HG02981 (cell line): ENCODE data around the gene PIEZO2.

Source experiments
- ATAC-seq: cut with Tn5 transposase; IDR thresholded peaks from one replicate; pipeline ENCODE4 v1.9.1; 2021; ENCODE audit warnings: mild to moderate bottlenecking, moderate library complexity; ENCODE audit not compliant: unreplicated experiment

PIEZO2 gene

GRCh38 chr18:11034884-11035283 is 114.5 kb downstream of the PIEZO2 start:
- no peak for ATAC-seq

DNA sequence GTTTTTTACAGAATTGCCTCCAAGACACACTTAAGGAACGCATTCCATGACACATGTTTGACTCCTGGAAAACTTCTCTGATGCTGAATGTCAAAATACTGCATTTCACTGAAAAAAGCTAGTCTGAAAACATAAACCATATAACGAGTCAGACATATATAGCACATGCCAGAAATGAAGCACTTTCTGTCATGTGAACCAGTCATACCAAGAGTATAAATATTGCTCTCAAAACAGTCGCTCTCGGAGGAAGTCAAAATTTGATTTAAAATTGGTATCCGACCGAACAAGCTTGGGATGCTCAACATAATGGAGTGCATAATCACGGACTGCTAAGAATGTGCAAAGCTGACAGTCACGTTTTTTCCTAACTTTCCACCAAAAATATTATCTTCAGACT is 115.9 kb downstream of the PIEZO2 start:
- no peak for ATAC-seq

- ATAC-seq, result no peak
Measured at GRCh38 chr18:11031966-11032365, 117.4 kb downstream of the PIEZO2 start.

GRCh38 chr18:11029021-11029420 is 120.3 kb downstream of the PIEZO2 start:
- ATAC-seq, result no peak

DNA sequence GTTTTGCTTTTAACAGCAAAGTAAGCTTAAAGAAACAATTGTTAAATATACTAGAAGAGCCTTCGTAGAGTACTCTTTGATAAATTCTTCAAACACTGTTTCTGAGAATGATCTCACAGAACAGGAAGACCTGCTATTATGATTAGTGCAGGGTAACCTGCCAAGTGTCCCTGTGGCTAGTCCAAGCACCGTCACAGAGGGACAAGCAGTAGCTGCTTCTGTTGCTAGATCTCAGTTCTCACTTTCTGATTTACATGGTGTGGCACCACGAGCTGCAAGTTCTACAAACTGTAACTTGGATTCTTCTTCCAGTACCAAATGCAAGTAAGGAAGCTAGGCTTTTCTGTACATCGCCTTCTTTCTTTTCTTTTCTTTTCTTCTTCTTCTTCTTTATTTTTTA is 121.5 kb downstream of the PIEZO2 start:
- no peak for ATAC-seq

- ATAC-seq, result no peak
Measured at GRCh38 chr18:11025671-11026070, 123.7 kb downstream of the PIEZO2 start.

- ATAC-seq, result no peak
Measured at GRCh38 chr18:11024928-11025669, 124.3 kb downstream of the PIEZO2 start.

DNA sequence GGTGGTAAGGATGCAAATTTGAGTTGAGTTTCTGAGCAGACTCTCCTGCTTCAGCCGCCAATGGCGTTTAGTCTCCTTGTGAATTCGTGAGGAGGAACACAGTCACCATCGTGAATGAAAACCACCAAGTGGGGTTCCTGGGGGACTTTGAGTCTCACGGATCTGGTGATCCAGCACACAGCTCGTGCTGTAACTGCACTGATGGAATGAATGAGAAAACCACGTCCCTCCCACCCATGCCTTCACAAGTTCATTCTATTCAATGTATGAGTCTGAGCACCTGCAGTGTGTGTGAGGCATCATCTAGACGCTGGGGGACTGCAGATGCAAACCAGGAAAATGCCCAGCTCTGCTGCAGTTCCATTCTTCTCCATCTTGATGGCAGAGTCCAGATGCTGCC is 127.9 kb downstream of the PIEZO2 start:
- no peak for ATAC-seq

- no peak for ATAC-seq
Measured at GRCh38 chr18:11020877-11021414, 128.4 kb downstream of the PIEZO2 start.

DNA sequence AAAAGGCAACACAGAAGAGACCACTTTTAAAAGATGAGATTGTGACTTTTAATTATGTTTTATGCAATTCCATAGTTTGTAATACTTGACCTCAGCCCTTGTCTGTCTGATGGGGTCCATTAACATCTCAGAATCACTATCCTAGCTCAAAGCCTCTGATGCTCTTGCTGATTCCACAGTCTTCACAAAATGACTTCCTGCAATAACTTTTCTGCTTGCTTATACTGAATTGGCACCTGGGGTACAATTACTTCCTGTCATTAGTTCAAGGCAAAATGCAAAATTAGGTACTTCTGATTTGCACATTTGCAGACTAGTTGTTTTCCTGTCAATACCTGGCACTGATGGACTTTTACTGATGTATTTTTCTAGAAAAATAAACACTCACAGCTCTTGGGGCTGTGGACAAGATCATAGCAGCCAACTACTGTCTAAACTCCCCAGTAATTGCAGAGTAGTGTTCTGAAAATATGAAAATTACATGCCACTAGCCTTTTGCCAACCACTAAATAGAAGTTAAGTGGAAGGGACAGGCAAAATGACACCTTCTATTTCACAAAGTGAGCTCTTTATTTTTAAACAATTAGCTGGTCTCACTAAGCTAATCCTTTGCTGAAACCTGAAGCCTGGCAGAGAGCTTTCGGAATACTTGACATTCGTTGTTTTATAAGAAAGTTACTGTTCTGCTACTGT is 129.1 kb downstream of the PIEZO2 start:
- no peak for ATAC-seq

DNA sequence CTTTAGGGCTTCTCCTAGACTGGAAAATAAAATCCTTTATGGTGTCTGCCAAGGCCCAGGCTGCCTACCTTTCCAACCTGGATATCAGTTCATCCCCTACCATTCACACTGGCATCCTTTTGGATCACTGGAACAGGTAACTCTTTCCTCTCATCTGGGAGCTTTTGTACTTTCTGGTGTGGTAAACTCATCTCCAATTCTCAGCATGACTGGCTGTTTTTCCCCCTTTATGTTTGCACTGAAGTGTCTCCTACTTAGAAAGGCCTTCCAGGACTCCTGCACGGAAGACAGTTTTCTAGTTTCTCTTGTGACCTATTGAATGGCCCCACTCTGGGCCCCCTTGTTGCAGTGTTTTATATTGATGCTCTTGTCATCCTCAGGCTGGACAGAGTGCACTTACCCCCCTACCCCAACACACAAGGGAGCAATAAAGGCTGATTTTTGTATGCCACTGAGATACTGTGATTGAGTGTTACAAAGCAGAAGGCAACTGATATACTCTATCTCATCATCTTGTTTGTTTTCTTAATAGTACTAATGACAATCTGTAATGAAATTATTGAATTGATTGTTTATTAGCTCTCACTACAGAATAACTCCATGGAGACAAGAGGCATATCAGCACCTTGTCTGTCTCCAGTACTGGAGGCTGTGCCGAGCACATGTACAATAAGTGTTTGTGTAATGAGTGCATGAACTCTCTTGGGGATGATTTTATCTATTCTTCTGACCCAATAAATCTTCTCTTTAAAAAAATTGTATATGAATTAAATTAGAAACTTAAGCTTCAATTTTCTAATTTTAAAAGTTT is 129.9 kb downstream of the PIEZO2 start:
- ATAC-seq, result no peak

DNA sequence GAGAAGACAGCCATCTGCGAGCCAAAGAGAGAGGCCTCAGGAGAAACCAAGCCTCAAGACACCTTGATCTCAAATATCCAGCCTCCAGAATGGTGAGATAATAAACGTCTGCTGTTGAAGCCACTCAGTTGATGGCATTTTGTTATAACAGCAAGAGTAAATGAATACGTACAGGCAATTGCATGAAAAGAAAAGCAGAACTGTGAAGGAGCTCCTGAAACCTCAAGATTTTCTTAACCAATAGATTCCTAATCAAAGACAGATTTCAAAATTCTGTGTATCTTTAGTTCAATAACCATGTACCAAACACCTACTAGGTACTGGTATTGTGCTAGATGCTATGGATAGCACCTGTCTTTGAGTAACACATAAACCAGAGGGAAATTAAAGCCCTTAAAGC is 139.5 kb downstream of the PIEZO2 start:
- ATAC-seq, result no peak

GRCh38 chr18:11009147-11009546 is 140.2 kb downstream of the PIEZO2 start:
- no peak for ATAC-seq

DNA sequence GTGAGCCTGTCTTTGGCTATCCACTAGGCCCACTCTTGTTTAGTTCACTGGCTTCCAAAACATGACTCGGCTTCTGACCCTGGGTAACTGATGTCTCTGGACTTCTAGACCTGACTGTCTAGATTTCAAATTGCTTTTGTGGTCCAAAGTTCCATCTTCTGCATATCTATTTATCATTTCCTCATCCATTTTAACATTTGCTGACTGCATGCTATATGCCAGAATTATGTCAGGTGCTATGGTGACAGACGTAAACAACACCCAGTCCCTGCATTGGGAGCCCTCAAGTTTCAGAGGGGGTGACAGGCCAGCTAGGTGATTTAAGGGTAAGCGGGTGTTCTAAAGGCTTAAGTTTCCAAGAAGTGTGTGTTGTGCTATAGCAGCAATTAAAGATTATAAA is 140.9 kb downstream of the PIEZO2 start:
- ATAC-seq, result no peak

DNA sequence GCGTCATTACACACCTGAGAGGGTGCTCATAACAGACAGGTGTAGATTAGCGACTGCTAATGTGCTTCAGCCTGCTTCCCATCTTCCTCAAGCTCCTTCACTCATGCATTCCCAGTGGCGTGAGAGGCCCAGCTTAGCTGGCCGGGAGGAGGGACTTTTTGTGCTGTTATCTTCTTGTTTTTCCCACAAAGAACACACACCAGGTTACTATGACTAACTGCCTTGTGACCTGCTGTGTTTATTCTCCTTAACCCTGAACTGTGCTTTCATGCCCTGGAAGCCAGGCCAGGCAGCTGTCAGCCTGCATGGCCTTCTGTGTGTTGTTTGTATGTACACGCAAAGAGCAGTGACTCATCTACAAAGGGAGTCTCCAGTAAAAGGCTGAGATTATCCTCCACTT is 143.8 kb downstream of the PIEZO2 start:
- no peak for ATAC-seq

- no peak for ATAC-seq
Measured at GRCh38 chr18:11004951-11005350, 144.4 kb downstream of the PIEZO2 start.

DNA sequence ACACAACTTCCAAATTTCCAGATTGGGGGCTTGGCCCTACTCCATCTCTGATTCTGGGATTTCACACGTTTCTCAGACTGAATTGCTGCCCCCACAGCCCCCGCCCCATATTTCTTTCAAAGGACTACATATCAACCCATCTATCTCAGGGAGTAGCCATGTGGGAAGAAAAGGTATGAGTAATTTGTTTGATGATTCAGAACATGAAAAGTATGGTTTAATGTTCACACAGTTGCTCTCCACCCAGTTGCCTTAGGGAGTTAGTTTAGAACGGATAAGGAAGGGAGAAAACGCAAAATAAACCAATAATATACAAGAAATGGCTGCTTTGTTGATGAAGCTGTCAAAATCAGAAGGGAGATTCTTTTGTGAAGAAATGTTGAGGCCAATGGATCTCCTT is 145.1 kb downstream of the PIEZO2 start:
- ATAC-seq, result no peak

- ATAC-seq, result no peak
Measured at GRCh38 chr18:11002796-11003195, 146.6 kb downstream of the PIEZO2 start.

DNA sequence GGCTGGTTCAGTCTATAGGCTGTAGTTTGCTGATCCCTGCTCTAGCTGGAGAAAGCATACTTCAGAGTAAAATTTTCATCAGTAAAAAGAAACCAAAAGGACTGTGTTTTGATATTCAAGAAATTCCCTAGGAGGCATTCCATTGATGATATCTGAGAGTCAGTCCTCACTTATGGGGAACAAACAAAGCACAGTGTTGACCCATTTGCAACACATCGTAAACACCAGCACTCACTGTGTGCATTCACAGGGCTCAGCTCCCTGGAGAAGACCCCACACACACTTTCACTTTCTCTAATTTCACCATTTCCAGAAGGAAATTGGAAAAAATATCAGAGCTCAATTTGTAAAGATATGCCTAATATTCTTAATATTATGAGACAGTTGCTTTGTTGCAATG is 147.1 kb downstream of the PIEZO2 start:
- no peak for ATAC-seq

DNA sequence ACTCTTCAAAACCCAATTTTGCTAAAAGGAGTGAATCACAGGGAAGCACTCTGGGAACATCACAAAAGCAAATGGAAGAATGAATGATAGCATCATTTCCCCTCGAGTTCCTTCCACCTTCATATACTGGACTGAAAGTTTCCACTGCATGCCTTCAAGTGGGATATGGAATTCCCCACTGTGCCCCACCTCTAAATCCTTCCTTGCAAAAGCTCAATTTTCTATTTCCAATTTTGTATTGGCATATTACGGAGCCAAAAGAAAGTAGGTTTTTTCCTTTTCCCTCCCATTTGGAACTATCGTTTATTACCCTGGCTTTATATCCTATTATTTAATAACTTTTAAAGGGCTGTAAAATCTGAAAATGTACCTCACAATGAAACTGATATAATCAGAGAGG is 149.3 kb downstream of the PIEZO2 start:
- ATAC-seq, result no peak

DNA sequence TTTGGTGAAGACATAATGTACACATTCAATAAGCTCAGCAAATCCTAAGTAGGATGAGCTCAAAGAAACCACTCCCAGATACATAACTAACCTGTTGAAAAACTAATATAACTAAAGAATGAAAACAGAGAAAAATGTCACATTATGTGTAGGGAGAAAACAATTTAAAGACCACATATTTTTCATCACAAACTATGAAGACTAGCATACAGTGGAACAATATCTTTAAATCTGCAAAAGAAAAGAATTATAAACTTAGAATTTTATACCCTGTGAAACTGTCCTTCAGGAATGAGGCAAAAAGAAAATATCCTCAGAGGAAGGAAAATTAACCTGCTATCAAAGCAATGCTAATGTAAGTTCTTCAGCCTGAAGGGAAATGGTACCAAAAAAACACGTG is 151.5 kb downstream of the PIEZO2 start:
- no peak for ATAC-seq

GRCh38 chr18:10995550-10995949 is 153.8 kb downstream of the PIEZO2 start:
- ATAC-seq, result no peak
